Hematopoietic multipotent progenitor cell treated with erythropoietin and hydrocortisone succinate and interleukin-3 and kit ligand, for 17 days (in vitro differentiated cells): ENCODE data around the gene DLGAP4.
"Not testable (repeated sequence)": the region's sequence is repeated elsewhere in the genome, so short reads cannot be mapped to it uniquely, and the experiment has no call there.

Experiments used
- DNase-seq: peaks from one replicate; pipeline ENCODE4 v3.0.0-alpha.2; 2015; ENCODE audit warnings: low spot score

Gene DLGAP4

DNA sequence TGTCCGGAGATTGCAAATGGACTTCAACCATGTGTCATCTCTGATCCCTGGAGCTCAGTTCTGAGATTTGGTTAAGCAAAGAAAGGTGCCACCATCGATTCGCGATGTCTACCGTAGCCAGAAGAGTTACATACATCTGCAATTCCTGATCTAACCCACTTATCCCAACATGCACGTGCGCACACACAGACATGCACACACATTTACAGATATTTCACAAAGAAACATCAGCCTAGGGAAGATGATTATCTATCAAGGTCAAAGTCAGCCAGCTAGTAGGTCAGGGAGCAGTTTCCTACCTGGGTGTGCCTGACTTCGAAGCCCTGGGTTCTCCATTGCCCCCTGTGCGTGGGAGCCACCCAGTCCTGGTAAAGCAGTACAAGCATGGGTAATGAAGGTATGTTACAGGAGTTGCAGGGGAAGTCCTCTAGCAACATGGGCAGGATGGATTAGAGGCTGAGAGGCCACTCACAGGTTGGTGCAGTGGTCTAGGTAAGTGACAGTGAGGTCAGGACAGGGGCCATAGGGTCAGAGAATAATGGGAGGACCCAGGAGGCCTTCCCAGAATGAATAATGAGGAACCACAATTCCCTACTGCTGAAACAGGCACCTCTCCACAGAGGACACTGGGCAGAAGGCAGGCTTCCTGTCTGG is 150.0 kb downstream of the DLGAP4 start:
- DNase-seq, result no peak

DNA sequence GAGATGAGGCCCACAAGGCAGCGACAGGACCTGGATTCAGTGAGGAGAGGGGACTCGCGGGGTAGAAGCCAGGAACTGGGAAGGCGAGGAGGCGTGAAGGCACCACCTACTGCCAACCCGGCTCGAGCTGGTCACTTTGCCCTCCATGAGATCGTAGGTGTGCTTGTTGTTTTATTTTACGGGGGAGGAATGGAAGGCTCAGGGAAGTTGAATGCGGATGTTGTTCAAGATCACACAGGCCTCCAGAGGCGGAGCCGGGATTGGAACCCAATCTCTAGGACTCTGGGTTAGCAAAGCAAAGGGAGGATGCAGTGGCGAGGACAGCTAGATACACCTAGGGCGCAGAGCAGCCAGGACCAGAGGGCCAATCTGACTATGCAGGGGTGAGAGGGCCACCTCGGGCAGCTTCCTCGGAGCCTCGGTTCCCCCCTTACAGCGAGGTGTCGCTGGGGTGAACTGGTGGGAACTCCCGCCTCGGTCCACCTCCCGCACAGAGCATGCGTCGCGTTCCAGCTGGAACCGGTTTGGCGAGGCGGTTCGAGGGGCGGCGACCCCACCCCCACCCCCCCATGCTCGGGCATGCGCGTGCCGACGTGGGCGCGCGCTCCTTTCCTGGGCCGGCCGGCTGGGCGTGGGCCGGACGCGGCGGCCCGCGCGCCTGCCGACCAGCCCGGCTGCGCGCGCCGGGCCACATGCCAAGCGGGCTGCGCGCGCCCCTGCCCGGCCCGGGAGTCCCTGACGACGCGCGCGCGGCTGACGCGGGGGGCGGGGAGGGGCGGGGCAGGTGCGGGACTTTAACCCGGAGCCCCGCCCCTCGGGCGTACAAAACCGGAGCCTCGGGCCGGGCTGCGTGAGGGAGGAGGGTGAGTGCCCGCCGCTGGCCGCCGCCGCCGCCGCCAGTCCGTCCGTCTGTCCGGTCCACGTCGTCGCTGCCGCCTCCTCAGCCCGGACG is 154.8 kb downstream of the DLGAP4 start:
- DNase-seq, result peak; percentile 86

DNA sequence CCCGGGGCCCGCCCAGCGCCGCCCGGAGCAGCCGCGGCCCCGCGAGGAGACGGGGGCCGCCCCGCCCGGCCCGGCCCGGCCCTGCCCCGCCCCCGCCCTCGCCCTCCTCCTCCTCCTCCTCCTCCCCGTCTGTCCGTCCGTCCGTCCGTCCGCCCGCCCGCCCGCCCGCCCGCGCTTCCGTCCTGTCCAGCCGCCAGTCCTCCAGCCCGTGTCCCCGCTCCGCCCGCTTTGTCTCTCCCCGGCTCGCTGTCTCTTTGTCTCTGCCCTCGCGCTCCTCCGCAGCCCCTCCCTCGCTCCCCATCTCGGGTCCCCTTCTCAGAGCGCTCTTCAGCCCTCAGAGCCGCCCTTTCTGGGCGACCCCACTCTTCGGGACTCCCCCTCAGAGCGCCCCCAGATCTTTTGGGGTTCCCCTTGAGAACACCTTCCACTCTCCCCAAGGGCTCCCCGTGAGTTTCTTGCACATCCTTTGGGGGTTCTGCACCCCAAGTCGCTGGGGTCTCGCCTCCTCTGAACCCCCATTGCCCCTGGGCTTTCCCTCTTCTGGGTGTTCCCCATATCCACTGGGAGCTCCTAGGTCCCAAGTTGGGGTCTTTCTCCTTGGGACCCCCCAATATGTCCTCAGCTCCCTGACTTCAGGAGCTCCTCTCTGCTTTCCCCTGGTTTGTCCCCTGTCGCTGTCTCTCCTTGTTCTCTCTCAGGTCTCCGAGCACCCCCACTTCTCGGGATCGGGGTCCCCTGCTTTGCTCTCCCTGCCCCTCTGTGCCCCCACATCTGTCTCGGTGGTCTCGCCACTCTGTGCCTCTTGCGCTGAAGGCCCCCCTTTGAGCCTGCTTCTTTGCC is 155.7 kb downstream of the DLGAP4 start:
- DNase-seq, result peak; percentile 38

DNA sequence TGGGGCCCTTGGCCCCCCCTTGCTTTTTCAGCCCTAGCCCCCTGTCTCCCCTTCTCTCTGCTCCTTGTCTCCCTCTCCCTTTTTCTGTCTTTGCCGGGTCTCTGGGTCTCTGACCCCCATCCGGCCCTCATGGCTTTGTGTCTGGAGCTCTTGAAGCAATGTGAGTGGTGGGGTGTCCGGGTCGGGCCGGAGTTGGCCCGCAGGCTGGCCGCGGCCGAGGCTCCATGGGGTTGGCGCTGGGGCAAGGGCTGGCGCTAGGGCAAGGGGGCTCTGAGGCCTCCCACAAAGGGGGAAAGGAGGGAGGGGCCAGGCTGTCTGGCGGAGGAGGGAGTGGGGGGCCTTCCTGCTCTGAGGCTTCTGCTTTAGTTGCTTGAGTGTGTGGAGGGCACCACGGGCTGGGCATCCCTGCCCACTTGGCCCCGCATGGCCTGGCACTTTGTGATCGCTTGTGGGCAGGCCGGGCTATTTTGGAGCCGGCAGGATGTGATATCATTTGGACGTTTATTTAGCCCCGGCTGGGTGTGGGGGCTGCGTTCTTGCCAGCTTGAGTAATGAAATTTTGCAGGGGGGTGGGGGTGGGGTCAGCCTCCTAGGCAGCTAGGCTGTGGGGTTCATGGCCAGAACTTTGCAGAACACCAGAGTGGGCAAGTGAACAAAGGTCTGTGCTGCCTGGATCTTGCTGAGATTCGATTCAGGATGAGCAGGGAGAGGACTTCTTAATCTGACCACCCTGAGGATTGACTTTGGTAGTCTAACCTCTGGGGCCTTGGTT is 156.5 kb downstream of the DLGAP4 start:
- no peak for DNase-seq

DNA sequence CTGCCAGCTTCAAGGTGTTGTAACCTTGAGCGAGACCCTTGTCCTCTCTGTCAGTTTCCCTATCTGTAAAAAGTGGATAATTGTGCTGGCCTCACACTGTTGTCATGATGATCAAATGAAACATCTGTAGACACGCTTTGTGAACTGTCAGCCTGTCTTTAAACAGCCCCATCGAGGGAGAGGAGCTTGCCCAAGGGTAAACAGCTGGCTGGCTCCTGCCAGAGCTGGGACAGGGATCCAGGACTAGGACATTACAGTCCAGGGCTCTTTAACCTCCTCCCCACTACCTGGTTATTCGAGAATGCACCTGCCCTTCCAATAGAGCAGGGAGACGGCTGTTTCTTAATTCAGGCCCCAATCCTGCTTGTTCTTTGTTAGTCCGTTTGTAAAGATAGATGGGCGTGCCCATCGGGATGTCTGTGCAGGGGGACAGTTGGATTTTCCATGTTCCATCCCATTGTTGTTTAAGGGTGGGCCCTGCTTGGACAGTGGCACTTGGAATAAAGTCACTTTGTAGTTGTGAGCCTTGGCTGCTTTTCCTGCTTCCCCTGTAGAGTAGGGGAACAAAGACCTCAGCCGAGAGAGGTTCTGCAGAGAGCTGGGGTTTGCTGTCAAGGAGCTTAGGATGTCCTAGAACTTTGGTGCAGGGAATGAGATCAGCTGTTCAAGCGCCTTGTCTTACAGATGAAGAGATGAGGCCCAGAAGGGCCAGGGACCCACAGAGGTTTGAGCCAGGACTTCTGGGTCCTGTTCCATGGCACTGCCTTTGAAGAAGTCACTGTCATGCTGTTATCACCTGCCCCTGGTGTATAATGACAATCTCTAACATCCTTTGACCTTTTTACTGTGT is 157.3 kb downstream of the DLGAP4 start:
- DNase-seq, result no peak

DNA sequence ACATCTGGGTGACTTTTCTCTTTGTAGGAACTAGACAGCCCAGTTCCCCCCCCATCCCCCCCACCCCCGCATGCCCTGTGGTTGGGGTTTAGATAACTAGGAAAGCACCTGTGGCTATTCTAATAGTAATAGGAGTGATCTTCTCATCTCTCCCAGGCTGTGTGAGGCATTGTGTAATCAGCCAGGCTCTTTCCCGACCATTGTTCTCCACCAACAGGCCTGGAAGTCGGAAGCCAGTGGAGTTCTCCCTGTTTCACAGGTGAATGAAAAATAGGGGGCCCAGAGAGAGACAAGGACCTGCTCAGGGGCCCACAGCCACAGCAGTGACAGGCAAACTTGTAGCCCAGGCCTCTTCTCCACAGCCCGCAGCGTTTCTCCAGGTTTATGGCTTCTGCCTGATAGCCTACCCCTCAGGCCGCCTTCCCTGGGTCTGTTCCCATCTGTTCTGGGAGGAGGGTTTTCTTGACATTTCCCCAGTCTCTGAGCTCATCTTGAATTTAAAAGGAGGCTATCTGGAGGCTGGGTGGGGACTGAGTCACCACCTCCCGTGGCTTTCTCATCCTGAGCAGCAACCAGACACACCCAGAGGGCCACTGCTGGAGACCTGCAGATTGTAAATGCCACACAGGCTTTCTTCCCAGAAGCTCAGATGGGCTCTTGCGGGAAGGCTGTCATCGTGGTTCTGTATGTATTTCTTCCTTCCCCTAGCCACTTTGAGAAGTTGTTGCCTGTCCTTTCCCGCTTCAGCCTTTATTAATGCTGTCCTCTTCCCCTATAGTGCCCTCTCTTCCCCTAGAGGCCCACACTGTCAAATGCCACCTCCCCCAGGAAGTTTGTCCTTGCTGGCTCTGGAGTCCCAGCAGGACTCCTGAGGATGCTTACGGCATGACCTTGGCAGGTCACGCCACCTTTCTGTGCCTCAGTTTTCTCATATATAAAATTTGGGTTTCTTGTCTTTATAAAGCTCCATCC is 159.3 kb downstream of the DLGAP4 start:
- DNase-seq, result no peak

DNA sequence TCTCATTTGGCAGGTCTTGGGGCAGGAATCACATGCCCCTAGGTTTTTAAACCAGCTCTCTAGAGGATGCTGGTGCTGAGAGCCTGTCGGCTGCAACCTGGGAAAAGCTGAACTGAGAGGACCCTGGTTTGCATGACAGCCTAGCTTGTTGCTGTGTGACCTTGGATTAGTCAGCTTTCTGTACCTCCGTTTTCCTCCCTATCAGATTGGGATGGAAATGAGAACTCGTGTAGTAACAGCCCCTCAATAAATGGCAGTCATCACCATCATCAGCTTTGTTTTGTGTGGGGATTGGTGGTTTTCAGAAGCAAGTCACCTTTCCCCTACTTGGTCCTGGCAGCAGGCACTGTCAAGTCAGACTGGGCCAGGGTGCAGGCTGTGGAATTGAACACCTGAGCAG is 159.9 kb downstream of the DLGAP4 start:
- DNase-seq, result no peak

DNA sequence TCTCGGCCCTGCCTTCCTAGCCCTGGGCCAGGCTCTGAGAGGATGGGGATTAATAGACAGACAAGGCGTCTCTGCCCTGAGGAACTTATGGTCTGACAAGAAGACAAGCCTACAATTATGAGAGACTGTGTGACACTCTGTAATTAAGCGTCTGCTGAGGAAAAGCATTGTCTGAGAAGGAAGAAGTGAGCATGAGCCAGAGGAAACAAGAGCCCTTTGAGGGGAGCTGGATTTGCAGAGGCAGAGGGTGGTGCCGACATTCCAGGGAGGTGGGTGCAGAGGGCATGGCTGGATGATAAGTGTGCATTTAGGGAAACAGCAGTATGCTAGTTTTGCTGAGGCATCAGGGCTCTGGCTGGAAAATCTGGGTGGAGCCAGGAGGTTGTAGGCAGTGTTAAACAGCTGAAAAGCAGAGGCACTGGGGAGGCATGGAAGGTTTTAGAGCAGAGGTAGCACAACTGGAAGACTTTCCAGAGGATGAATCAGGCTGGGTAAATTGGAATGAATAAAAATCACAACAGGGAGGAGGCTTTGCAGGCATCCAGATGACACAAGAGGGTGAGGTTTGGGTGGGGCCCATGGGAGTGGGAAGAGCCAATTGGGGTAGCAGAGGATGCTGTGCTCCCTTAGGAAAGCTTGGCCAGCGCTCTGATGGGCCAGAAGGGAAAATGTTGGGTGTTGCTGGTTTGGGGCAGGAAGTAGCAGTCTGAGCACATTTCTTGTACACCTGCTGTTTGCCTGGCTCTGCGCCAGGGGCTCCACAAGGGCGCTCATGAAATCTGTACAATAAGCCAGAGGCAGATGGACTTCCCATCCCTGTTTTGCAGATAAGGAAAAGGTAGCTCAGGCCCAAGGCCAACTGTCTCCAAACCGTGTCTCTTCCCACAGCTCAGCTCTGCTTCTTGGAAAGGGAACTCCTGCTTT is 161.2 kb downstream of the DLGAP4 start:
- no peak for DNase-seq

DNA sequence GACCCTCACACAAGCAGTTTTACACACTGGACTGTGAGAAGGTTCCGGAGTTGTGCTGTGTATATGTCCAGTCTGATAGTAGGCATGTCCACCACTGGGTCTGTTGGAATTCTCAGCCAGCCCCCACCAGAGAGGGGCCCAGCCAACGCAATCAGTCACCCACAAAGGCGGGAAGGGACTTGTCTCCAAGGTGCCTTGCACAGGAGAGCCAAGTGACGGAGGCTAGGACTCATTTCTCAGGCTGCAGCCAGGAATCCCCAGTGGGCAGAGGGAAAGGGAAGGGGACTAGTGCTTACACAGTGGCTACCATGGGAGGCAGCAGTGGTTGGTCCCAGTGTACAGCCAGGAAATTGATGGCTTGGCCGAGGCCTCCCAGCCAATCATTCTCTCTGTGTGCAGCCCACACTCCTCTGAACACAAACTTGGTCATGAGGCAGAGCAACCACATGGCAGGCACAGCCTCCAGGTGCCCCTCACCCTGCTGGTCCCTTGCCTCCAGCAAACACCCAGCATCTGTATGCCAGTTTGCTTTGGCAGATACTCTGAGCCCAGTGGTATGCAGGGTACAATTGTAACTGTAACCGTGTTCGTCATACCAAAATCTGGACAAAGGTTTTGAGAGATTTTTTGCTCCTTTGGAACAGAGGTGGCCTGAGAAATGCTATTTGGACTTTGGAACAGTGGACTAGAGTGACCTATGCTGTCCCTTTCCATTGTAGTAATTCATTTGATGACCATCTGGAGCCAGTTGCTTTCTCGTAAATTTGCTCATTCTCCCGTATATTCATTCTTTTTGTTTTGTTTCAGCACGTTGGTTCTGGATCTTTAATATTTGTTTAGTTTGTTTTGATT is 162.2 kb downstream of the DLGAP4 start:
- DNase-seq, result no peak

DNA sequence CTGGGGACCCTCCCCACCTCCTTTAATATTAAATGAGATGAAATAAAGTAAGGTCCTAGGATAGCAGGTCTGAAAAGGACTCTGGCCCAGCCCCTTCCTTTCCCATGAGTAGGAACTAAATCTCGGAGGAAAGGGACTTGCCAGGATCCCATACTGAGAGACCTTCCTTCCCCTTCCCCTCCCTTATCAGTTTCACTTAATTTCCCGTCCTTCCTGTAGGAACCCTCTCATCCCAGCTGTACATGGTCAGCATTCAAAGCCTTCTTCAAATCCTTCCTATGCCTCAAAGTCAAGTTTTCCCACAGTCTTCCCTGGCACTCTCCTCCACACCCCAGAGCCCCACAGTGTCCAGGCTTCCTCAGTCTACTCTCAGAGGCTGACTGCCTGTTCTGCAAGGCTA is 163.8 kb downstream of the DLGAP4 start:
- no peak for DNase-seq

DNA sequence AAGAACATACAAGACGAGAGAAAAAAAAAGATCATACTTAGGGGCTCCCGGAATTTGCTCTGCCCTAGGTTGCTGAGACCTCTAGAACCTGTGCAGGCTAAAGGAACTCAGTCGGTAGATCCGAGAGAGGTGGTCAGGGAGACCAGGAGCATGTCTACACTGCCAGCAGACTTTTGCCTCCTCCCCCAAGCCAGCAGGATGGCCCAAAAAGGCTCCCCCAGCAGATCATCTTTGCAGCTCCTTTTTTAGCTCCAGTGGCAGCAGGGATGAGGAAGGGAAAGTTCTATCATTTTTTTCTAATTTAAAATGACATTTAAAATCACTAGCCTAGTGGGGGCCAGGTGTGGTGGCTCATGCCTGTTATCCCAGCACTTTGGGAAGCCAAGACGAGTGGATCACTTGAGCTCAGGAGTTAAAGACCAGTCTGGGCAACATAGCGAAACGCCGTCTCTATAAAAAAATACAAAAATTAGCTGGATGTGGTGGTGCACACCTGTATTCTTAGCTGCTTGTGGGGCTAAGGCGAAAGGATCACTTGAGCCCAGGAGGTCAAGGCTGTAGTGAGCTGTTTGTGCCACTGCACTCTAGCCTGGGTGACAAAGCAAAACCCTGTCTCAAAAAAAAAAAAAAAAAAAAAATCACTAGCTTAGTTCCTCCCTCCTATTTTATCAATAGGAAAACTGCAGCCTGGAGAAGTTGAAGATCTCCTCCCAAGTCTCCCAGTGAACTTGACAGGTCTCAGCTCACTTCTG is 165.9 kb downstream of the DLGAP4 start:
- no peak for DNase-seq

DNA sequence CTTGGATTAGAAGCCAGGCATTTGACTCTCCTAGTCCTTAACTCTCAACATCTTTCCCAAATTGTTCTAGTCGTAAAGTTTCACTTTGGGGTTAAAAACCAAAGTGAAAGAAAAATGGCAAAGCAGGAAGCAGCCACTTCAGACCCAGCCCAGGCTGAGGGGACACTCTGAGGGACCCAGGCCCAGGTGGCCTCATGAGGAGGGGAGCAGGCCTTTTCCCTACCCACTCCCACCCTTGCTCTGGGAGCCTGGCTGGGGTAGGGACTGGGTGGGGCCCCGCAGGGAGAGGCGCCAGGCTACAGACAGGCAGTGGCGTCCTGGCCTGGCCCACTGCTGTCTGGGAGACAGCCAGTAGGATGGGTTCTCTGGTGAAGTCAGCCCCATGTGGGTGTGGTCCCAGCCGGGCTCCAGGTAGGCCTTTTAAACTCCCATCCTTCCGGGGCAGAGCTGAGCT is 166.5 kb downstream of the DLGAP4 start:
- no peak for DNase-seq

DNA sequence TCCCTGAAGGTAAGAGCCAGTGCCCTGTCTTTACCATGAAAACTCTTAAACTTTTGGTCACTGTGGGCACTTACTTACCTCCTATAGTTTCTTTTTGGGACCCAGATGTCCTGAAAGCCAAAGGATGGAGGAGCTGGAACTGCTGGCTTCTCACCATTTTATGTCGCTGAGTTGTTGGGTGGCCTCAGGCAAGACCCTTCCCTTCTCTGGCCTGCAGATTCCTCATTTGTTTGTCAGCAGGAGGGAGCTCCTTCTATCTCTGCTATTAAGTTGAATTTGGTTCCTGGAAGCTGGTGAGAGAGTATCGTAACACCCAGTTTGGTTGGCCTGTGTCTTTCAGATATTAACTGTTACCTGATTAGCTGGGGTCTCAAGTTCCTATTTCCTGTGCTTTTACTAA is 167.0 kb downstream of the DLGAP4 start:
- no peak for DNase-seq

DNA sequence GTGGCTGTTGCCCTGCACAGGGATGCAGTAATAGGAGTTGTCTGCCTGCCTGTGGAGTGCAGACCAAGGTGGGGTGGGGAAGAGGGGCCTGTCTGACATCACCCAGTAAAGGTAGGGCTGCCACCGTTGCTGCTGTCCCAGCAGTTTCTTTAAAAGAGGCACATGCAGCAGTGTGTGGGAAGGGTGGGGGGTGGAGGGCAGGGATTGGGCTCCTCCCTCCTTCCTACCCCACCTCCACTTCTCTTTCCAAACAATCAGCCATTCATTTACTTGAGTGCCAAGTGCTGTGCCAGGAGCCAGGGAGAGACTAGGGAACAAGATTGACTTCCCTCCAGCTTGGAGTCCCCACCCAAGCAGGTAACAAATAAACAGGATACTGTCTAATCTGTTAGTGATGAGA is 168.4 kb downstream of the DLGAP4 start:
- DNase-seq, result no peak

DNA sequence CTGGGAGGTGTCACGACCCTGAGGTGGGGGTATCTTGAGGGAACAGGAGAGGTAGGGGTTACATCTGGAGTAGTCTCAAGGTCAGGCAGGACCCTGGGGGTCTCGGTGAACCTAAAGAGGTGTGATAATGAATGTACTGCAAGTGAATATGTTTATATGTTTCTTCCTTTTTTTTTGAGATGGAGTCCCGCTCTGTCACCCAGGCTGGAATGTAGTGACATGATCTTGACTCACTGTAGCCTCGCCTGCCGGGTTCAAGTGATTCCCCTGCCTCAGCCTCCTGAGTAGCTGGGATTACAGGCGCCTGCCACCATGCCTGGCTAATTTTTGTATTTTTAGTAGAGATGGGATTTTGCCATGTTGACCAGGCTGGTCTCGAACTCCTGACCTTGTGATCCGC is 168.9 kb downstream of the DLGAP4 start:
- DNase-seq, result not testable (repeated sequence)

DNA sequence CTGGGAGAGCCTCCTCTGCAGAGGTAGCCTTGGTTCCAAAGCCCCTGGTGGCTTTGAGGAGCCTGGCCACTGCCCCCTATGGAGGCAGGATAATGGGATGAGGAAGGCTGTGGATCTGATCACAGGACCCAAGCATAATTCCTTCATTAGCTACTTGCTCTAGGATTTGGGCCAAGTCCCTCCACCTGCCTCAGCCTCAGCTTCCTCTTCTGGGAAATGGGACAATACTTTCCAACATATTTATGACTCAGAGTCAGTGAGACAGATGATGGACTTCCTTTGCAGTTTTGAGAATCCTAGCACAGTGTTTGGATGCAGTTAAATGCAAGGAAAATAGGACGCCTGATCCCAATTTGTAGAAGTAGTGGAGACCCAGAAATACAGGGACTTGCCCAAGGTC is 171.3 kb downstream of the DLGAP4 start:
- no peak for DNase-seq
